ENCODE data around the gene UBQLN2.
"Not testable (repeated sequence)": the region's sequence is repeated elsewhere in the genome, so short reads cannot be mapped to it uniquely, and the experiment has no call there.

The UBQLN2 gene

DNA sequence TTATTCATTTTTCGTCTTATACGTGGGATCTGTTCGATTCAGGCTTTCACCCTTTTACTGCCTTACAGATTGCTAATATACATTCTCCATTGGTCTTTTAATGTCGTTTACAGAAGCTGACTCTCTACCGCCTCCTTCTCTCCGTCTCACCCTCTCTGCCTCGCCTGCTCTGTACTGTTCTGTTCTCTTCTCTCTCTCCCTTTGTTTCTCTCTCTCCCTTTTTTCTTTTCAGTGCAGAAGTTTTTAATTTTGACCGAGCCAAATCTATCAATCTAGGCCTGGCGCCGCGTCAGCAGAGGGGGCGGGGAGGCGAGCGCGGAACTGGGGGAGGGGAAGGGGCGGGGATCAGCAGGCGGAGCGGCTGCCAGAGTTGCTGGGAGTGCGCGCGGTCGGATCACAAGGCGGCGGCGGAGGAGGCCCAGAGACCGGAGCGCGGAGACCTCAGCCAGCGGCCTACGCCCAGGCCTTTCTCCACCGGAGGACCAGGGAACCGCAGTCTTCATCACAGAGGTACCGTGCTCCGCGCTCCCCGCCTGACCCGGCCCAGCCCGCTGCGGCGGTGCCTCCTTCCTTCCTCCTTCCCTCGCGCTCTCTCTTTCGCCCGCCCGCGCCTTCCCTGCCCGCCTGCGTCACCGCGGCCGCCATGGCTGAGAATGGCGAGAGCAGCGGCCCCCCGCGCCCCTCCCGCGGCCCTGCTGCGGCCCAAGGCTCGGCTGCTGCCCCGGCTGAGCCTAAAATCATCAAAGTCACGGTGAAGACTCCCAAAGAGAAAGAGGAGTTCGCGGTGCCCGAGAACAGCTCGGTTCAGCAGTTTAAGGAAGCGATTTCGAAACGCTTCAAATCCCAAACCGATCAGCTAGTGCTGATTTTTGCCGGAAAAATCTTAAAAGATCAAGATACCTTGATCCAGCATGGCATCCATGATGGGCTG lies at the start of gene UBQLN2:
Gene UBQLN2, plus strand, starts transcription at position 397 of the 931 bp plus-strand sequence. Its CDS starts 247 bp downstream, at position 644.
- peak within 1 kb of the TSS; percentile 84 for H3K4me3 ChIP-seq (ENCODE audit: low read depth, low read length)
- peaks cover 16% of the 10 kb centered on the region for H3K36me3 ChIP-seq
- TF ChIP-seq, protein P1, sequence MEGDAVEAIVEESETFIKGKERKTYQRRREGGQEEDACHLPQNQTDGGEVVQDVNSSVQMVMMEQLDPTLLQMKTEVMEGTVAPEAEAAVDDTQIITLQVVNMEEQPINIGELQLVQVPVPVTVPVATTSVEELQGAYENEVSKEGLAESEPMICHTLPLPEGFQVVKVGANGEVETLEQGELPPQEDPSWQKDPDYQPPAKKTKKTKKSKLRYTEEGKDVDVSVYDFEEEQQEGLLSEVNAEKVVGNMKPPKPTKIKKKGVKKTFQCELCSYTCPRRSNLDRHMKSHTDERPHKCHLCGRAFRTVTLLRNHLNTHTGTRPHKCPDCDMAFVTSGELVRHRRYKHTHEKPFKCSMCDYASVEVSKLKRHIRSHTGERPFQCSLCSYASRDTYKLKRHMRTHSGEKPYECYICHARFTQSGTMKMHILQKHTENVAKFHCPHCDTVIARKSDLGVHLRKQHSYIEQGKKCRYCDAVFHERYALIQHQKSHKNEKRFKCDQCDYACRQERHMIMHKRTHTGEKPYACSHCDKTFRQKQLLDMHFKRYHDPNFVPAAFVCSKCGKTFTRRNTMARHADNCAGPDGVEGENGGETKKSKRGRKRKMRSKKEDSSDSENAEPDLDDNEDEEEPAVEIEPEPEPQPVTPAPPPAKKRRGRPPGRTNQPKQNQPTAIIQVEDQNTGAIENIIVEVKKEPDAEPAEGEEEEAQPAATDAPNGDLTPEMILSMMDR (IDR thresholded peaks at IDR 0.05; ENCODE audit: low read depth, low read length): no peak
- H3K9me3 ChIP-seq (ENCODE audit: severe bottlenecking): no peaks in the 10 kb centered on the region
- DNase-seq: peak; percentile 79
- H3K27me3 ChIP-seq (ENCODE audit: insufficient read depth, low read depth, severe bottlenecking): no peaks in the 10 kb centered on the region
- H3K27ac ChIP-seq: peak within 1 kb of the TSS; percentile 92

DNA sequence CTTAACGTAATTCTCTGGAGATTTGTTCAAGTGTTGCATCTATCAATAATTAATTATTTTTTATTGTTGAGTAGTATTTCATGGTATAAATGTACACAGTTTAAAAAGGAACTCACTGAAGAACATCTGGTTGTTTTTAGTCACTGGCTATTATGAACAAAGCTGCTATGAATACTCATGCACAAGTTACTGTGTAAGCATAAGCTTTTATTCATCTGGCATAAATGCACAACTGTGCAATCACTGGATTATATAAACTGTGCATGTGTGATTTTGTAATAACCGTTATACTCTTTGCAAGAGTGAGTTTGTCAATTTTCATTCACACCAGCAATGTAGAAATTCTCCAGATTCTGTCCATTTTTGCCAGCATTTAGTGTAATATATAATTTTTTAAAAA lies 43.8 kb upstream of the UBQLN2 start:
- no peak overlapping the region for H3K4me3 ChIP-seq (ENCODE audit: low read depth, low read length)

DNA sequence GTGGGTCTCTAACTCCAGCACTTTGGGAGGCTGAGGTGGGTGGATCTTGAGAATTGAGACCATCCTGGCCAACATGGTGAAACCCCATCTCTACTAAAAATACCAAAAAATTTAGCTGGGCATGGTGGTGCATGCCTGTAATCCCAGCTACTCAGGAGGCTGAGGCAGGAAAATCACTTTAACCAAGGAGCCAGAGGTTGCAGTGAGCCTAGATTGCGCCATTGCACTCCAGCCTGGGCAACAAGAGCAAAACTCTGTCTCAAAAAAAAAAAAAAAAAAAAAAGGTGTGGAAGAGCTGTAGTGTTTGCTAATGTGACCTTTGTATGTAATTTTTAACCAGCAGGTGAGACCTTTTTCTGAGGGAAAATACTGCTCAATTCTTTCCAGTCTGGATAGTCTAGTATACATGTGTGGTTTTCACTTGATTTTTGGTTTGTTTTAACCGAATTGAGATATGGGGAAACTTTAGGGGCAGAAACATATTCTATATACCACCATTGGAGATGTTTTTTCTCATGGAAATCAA lies 33.9 kb upstream of the UBQLN2 start:
- peaks cover 13% of the 10 kb centered on the region for H3K27me3 ChIP-seq (ENCODE audit: insufficient read depth, low read depth, severe bottlenecking)
- not testable (repeated sequence) for H3K36me3 ChIP-seq; H3K9me3 ChIP-seq (ENCODE audit: severe bottlenecking); H3K27ac ChIP-seq; DNase-seq; H3K4me3 ChIP-seq (ENCODE audit: low read depth, low read length)

More for the DNA sequence above, 43.8 kb upstream of the UBQLN2 start:
- Histone ChIP-seq H3K9me3 (ENCODE audit: severe bottlenecking) (no peaks in the 10 kb centered on the region), H3K27ac (no peak overlapping the region), H3K36me3 (no peaks in the 10 kb centered on the region), H3K27me3 (ENCODE audit: insufficient read depth, low read depth, severe bottlenecking) (no peaks in the 10 kb centered on the region)
- TF ChIP-seq, protein P1 (IDR thresholded peaks at IDR 0.05; ENCODE audit: low read depth, low read length): no peak
- DNase-seq: no peak

DNA sequence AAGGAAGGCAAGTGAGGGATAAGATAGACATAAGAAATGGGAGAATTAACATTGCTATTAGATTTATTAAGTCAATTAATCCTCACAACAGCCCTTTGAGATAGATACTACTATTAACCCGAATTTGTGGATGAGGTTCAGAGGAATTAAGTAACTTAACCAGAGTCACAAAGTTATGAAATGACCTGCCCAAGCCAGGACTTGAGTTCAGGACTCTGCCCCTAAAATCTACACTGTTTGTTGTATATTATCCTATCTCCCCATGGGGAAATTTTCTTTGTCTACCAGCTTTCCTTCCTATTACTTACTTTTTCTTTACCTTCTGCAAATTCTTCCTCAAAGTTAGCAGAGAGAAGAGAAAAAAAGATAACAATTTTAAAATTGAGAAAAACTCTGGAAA lies 33.4 kb upstream of the UBQLN2 start:
- Histone ChIP-seq H3K27me3 (ENCODE audit: insufficient read depth, low read depth, severe bottlenecking) (peaks cover 13% of the 10 kb centered on the region), H3K9me3 (ENCODE audit: severe bottlenecking) (no peaks in the 10 kb centered on the region), H3K27ac (no peak overlapping the region), H3K4me3 (ENCODE audit: low read depth, low read length) (no peak overlapping the region), H3K36me3 (no peaks in the 10 kb centered on the region)
- TF ChIP-seq, protein P1 (IDR thresholded peaks at IDR 0.05; ENCODE audit: low read depth, low read length): no peak
- no peak for DNase-seq

DNA sequence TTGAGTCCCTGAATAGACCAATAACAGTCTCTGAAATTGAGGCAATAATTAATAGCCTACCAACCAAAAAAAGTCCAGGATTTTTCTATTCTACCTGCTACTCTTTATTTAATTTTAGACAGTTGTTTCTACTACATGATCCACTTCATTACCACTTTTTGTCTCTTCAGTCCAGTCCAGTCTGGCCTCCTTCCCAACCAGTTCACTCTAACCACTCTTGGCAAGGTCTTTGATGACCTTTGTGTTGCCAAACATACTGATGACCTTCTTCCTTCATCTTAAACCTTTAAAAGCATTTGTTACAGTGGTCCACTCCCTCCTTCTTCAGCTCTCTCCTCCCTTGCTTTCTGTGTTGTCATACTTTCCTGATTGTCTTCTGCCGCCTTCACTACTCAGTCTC lies 12.8 kb upstream of the UBQLN2 start:
- H3K4me3 ChIP-seq (ENCODE audit: low read depth, low read length): no peak overlapping the region
- H3K9me3 ChIP-seq (ENCODE audit: severe bottlenecking): no peaks in the 10 kb centered on the region
- no peak for DNase-seq
- peaks cover 8% of the 10 kb centered on the region for H3K27me3 ChIP-seq (ENCODE audit: insufficient read depth, low read depth, severe bottlenecking)
- TF ChIP-seq, protein P1 (IDR thresholded peaks at IDR 0.05; ENCODE audit: low read depth, low read length): no peak
- no peak overlapping the region for H3K27ac ChIP-seq
- no peaks in the 10 kb centered on the region for H3K36me3 ChIP-seq

DNA sequence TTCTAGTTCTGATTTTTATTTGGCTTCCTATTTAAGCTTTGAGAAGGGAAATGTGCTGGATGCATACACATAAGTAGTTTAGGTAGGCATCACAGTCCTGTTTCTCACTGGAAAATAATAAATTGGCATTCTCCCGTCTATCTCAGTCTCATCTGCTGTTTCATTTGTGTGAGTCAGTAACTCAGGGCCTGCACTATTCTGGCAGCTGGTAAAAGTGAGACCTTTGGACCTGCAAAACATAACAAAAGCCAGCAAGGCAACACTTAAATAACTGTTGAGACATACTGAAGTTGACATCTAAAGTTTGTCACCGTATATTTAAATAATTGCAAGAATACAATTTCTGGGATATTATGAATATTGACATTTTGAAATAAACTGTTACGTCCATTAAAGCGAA lies 8.6 kb upstream of the UBQLN2 start:
- Histone ChIP-seq H3K9me3 (ENCODE audit: severe bottlenecking) (no peaks in the 10 kb centered on the region), H3K27me3 (ENCODE audit: insufficient read depth, low read depth, severe bottlenecking) (peaks cover 5% of the 10 kb centered on the region), H3K27ac (no peak overlapping the region), H3K36me3 (no peaks in the 10 kb centered on the region), H3K4me3 (ENCODE audit: low read depth, low read length) (no peak overlapping the region)
- TF ChIP-seq, protein P1 (IDR thresholded peaks at IDR 0.05; ENCODE audit: low read depth, low read length): no peak
- DNase-seq: no peak

Data from WERI-Rb-1 (cell line).